Activated CD8-positive, alpha-beta memory T cell treated with anti-CD3 and anti-CD28 coated beads for 4 hours (primary cell): ENCODE results near the gene APOE.

Experiments
- DNase-seq, 2 donors: peaks; one replicate each; pipeline ENCODE4 v3.0.0-alpha.2; 2020; ENCODE audit warnings: low read depth in 2 of 2

Gene APOE

GRCh38 chr19:44951179-44952159 is 45.9 kb downstream of the APOE start:
- DNase-seq, result peak; percentile 16 to 25

GRCh38 chr19:44954278-44954648 is 48.7 kb downstream of the APOE start:
- no peak for DNase-seq

GRCh38 chr19:44954649-44955504 is 49.3 kb downstream of the APOE start, which contains the start of gene CLPTM1:
TSS of gene CLPTM1 (plus strand) at chr19:44955380. CDS start at chr19:44955396, 16 bp downstream.
- DNase-seq, result peak; percentile 94

GRCh38 chr19:44955505-44956439 is 50.2 kb downstream of the APOE start:
- no peak for DNase-seq

GRCh38 chr19:44957526-44957925 is 51.9 kb downstream of the APOE start:
- DNase-seq, result no peak

- no peak for DNase-seq
Measured at GRCh38 chr19:44958090-44958489, 52.5 kb downstream of the APOE start.
